HCT116 (cell line): Measurements from ENCODE around the gene XPNPEP2. TPM values are rescaled to one million over a fixed set of nuclear protein-coding genes. Genes with fewer than 3 reads are reported as not detected.

ENCODE experiments used
- total RNA-seq: library from RNA; stranded (reverse); gene quantifications from one replicate; pipeline ENCODE4 v1.2.1, GENCODE V29; 2021; ENCODE audit not compliant: unreplicated experiment

Gene XPNPEP2
- total RNA-seq, 1 experiment from 2014 or later: not detected

Other genes with a start within 250 kb of the XPNPEP2 start
- gene SMARCA1, start 215.5 kb upstream of the XPNPEP2 start, total RNA-seq: 38.8 TPM
- 19.8 TPM for gene OCRL, start 198.7 kb upstream of the XPNPEP2 start, total RNA-seq
- gene APLN, start 84.0 kb upstream of the XPNPEP2 start, total RNA-seq: 0.22 TPM
- 0.42 TPM for gene SASH3, start 41.0 kb downstream of the XPNPEP2 start, total RNA-seq
- 18.9 TPM for gene ZDHHC9, start 104.9 kb downstream of the XPNPEP2 start, total RNA-seq
- gene UTP14A, start 167.2 kb downstream of the XPNPEP2 start, total RNA-seq: 28.3 TPM
- gene BCORL1, start 243.7 kb downstream of the XPNPEP2 start, total RNA-seq: 30.8 TPM